H1 (cell line): Measurements from ENCODE around the gene ADGRE2. TPM values are rescaled to one million over a fixed set of nuclear protein-coding genes. Genes with fewer than 3 reads are reported as not detected.

Experiments
- CTCF ChIA-PET: fragments of 300-600 bp; sonication (Branson Sonifier 250); formaldehyde crosslinking; loops from one replicate; lab custom pipeline; 2021; ENCODE audit not compliant: partially characterized antibody; lab: Charles Lee
- POLR2A ChIA-PET: fragments of 300-600 bp; sonication (Branson Sonifier 250); formaldehyde crosslinking; loops from one replicate; lab custom pipeline; 2021; ENCODE audit warnings: inconsistent platforms; ENCODE audit not compliant: partially characterized antibody; lab: Charles Lee
- DNase-seq, 2 experiments: peaks; one replicate each; pipeline versions ENCODE4 v3.0.0 to v3.0.0-alpha.2; 2010 to 2022; ENCODE audit warnings: low spot score in 2 of 2, low read depth in 1 of 2, mixed read lengths in 1 of 2
- FAIRE-seq: peaks from 2 replicates; lab custom pipeline; 2011; peaks lifted over from hg19 to GRCh38; lab: Jason Lieb, UNC
- H2AFZ ChIP-seq: 2 replicates; pipeline ENCODE4 v1.8.1; 2012; ENCODE audit warnings: low read length, inconsistent platforms
- H2AK5ac ChIP-seq: 2 replicates; pipeline ENCODE4 v1.6.1; 2013; ENCODE audit warnings: low read depth, low read length
- H2BK120ac ChIP-seq: replicated peaks from 2 replicates; pipeline ENCODE3; 2013; ENCODE audit warnings: low read depth, low read length, inconsistent platforms
- H2BK12ac ChIP-seq: 2 replicates; pipeline ENCODE4 v1.6.1; 2013; ENCODE audit warnings: low read depth, low read length
- H2BK15ac ChIP-seq: 2 replicates; pipeline ENCODE4 v1.6.1; 2013; ENCODE audit warnings: low read length
- H2BK20ac ChIP-seq: 2 replicates; pipeline ENCODE4 v1.6.1; 2013; ENCODE audit warnings: low read length
- H2BK5ac ChIP-seq: 2 replicates; pipeline ENCODE4 v1.6.1; 2013; ENCODE audit warnings: low read depth, low read length
- H3K14ac ChIP-seq: 2 replicates; pipeline ENCODE4 v1.6.1; 2013; ENCODE audit warnings: inconsistent platforms; ENCODE audit not compliant: insufficient read length
- H3K18ac ChIP-seq: 2 replicates; pipeline ENCODE4 v1.6.1; 2013; ENCODE audit warnings: low read length; ENCODE audit errors: extremely low read depth
- H3K23ac ChIP-seq: 2 replicates; pipeline ENCODE4 v1.6.1; 2013; ENCODE audit warnings: inconsistent platforms; ENCODE audit not compliant: insufficient read length
- H3K23me2 ChIP-seq: 2 replicates; pipeline ENCODE4 v1.6.1; 2013; ENCODE audit warnings: low read depth, low read length
- H3K27ac ChIP-seq: 2 replicates; pipeline ENCODE4 v1.6.1; 2011; ENCODE audit warnings: low read depth, low read length, inconsistent platforms
- H3K27me3 ChIP-seq, 4 experiments: replicated peaks in 1 of 4; 1 replicate in 1 of 4; 2 replicates in 3 of 4; pipeline versions ENCODE4 v1.6.1 to v1.8.1; 2011 to 2013; ENCODE audit warnings: low read length in 3 of 4, mild to moderate bottlenecking in 3 of 4, inconsistent platforms in 2 of 4, mixed read lengths in 2 of 4, moderate library complexity in 1 of 4; ENCODE audit not compliant: control insufficient read depth in 3 of 4, insufficient read depth in 3 of 4; ENCODE audit errors: extremely low read depth in 1 of 4
- H3K36me3 ChIP-seq, 4 experiments: 2 replicates each; pipeline versions ENCODE4 v1.6.1 to v1.8.1; 2011 to 2013; ENCODE audit warnings: mild to moderate bottlenecking in 4 of 4, low read length in 3 of 4, moderate library complexity in 2 of 4, control low read depth in 1 of 4, inconsistent platforms in 1 of 4; ENCODE audit not compliant: insufficient read depth in 4 of 4, control insufficient read depth in 2 of 4
- H3K4ac ChIP-seq: replicated peaks from 2 replicates; pipeline ENCODE3; 2013; ENCODE audit warnings: low read length, low read depth, mixed read lengths, inconsistent platforms; ENCODE audit not compliant: insufficient read length
- H3K4me1 ChIP-seq, 4 experiments: replicated peaks in 1 of 4; 1 replicate in 1 of 4; 2 replicates in 3 of 4; pipeline versions ENCODE4 v1.6.1 to v1.8.1; 2011 to 2013; ENCODE audit warnings: low read length in 3 of 4, inconsistent platforms in 2 of 4, mixed read lengths in 1 of 4; ENCODE audit not compliant: insufficient read depth in 4 of 4, control insufficient read depth in 3 of 4
- H3K4me2 ChIP-seq, 2 experiments: 2 replicates each; pipeline versions ENCODE4 v1.6.1 to v1.8.1; 2011 to 2013; ENCODE audit warnings: low read depth in 2 of 2, low read length in 2 of 2, control low read depth in 1 of 2, inconsistent platforms in 1 of 2, mild to moderate bottlenecking in 1 of 2; ENCODE audit not compliant: insufficient read depth in 1 of 2
- H3K4me3 ChIP-seq, 4 experiments: fragments of 200-600, 300-600 bp in 1 of 4; sonication (generic), shearing (Covaris generic), sonication (Bioruptor Twin) in 1 of 4; 2 replicates each; pipeline versions ENCODE4 v1.5.1 to v1.8.1; 2011 to 2016; ENCODE audit warnings: low read length in 4 of 4, low read depth in 3 of 4, control low read depth in 2 of 4, inconsistent platforms in 2 of 4, mild to moderate bottlenecking in 2 of 4, mixed read lengths in 1 of 4, moderate library complexity in 1 of 4; ENCODE audit not compliant: insufficient read depth in 2 of 4; ENCODE audit errors: extremely low read depth in 1 of 4
- H3K56ac ChIP-seq: replicated peaks from 2 replicates; pipeline ENCODE3; 2013; ENCODE audit warnings: low read depth, mild to moderate bottlenecking, mixed read lengths, low read length, inconsistent platforms; ENCODE audit not compliant: insufficient read length
- H3K79me1 ChIP-seq: 2 replicates; pipeline ENCODE4 v1.6.1; 2013; ENCODE audit warnings: low read depth, low read length, control low read depth
- H3K79me2 ChIP-seq, 2 experiments: 2 replicates each; pipeline versions ENCODE4 v1.6.1 to v1.8.1; 2012 to 2013; ENCODE audit warnings: low read length in 2 of 2, mild to moderate bottlenecking in 2 of 2, inconsistent platforms in 1 of 2; ENCODE audit not compliant: insufficient read depth in 2 of 2, control insufficient read depth in 1 of 2
- H3K9ac ChIP-seq, 4 experiments: replicated peaks in 1 of 4; 1 replicate in 1 of 4; 2 replicates in 3 of 4; pipeline versions ENCODE4 v1.6.1 to v1.8.1; 2011 to 2013; ENCODE audit warnings: low read depth in 3 of 4, low read length in 3 of 4, control low read depth in 2 of 4, mild to moderate bottlenecking in 2 of 4, moderate library complexity in 2 of 4, inconsistent platforms in 1 of 4; ENCODE audit errors: extremely low read depth in 1 of 4
- H3K9me3 ChIP-seq, 2 experiments: 2 replicates each; pipeline versions ENCODE4 v1.6.1 to v1.8.1; 2012 to 2013; ENCODE audit warnings: mild to moderate bottlenecking in 2 of 2, moderate library complexity in 2 of 2, control low read depth in 1 of 2, inconsistent platforms in 1 of 2, low read depth in 1 of 2, low read length in 1 of 2, mixed read lengths in 1 of 2; ENCODE audit not compliant: insufficient read depth in 2 of 2
- H4K20me1 ChIP-seq, 2 experiments: replicated peaks in 1 of 2; 2 replicates each; pipeline versions ENCODE3 to v1.8.1; 2011 to 2013; ENCODE audit warnings: inconsistent platforms in 2 of 2, low read length in 2 of 2, mild to moderate bottlenecking in 1 of 2; ENCODE audit not compliant: insufficient read depth in 2 of 2, control insufficient read depth in 1 of 2
- H4K5ac ChIP-seq: 2 replicates; pipeline ENCODE4 v1.6.1; 2013; ENCODE audit warnings: low read length, low read depth, mixed read lengths, inconsistent platforms; ENCODE audit not compliant: insufficient read length
- H4K8ac ChIP-seq: 2 replicates; pipeline ENCODE4 v1.8.0; 2013; ENCODE audit warnings: mild to moderate bottlenecking, moderate library complexity, low read length, inconsistent platforms; ENCODE audit not compliant: insufficient read depth; ENCODE audit errors: extremely low read depth
- H4K91ac ChIP-seq: replicated peaks from 2 replicates; pipeline ENCODE3; 2013; ENCODE audit warnings: low read length, mixed read lengths, inconsistent platforms; ENCODE audit not compliant: insufficient read length
- BRCA1 ChIP-seq: IDR thresholded peaks from 2 replicates; pipeline ENCODE4 v1.6.1; 2012; ENCODE audit warnings: low read depth, low read length, improper control_type of control experiment
- CBX5 ChIP-seq: fragments of 300-800, 300-1000 bp; sonication (generic); IDR thresholded peaks from 2 replicates; pipeline ENCODE4 v1.7.1; 2016; ENCODE audit warnings: antibody characterized with exemption, low read length, low read depth
- CBX8 ChIP-seq: fragments of 300-800, 300-1000 bp; sonication (generic); IDR thresholded peaks from 2 replicates; pipeline ENCODE4 v1.7.1; 2016; ENCODE audit warnings: low read depth, low read length, borderline replicate concordance
- CHD1 ChIP-seq: IDR thresholded peaks from 2 replicates; pipeline ENCODE4 v1.6.1; 2012; ENCODE audit warnings: low read depth, low read length, improper control_type of control experiment
- POU5F1 ChIP-seq: IDR thresholded peaks from 2 replicates; pipeline ENCODE4 v1.6.1; 2011; ENCODE audit warnings: low read depth, mild to moderate bottlenecking, low read length, moderate library complexity
- SP1 ChIP-seq: IDR thresholded peaks from 2 replicates; pipeline ENCODE4 v1.6.1; 2011; ENCODE audit warnings: low read depth, low read length
- WGBS, 2 experiments: shearing (Covaris generic) in 1 of 2; methylation state at CpG; one replicate each; pipeline versions ENCODE4 v1.1.6 to v1.1.7; 2013 to 2015; ENCODE audit warnings: low lambda C conversion rate in 2 of 2, mixed read lengths in 2 of 2, inconsistent platforms in 1 of 2, low coverage in 1 of 2, missing lambda C conversion rate in 1 of 2; ENCODE audit not compliant: insufficient replicate concordance in 2 of 2, insufficient coverage in 1 of 2, insufficient read length in 1 of 2; ENCODE audit errors: extremely low coverage in 1 of 2, missing lambda C conversion rate in 1 of 2; 5-methylcytosine and 5-hydroxymethylcytosine counted together
- polyA plus RNA-seq, 7 experiments: library from polyadenylated mRNA; depleted of rRNA in 3 of 7; stranded (reverse) in 5 of 7; unstranded in 2 of 7; fragments of >200 nt in 5 of 7; fragments of 200-250 nt in 2 of 7; gene quantifications; 1 replicate in 5 of 7; 2 replicates in 1 of 7; 4 replicates in 1 of 7; pipeline versions ENCODE4 v1.2.1 to v1.2.3, GENCODE V29; 2011 to 2013; ENCODE audit warnings: missing spikeins in 2 of 7, mixed read lengths in 2 of 7
- total RNA-seq: library from RNA; stranded (reverse); fragmentation: NEBNext Ultra II Directional; extraction: Animal tissue kit (Norgen Biotek cat#: 25700); gene quantifications from 2 replicates; pipeline ENCODE4 v1.2.1, GENCODE V29; 2021
- TF ChIP-seq, protein P1 (sequence below): IDR thresholded peaks from 2 replicates; pipeline ENCODE4 v1.6.1; 2011; ENCODE audit warnings: low read depth, mild to moderate bottlenecking, low read length; ENCODE audit not compliant: insufficient read depth
- TF ChIP-seq, protein P2 (sequence below), 3 experiments: IDR thresholded peaks; 1 replicate in 2 of 3; 2 replicates in 1 of 3; pipeline versions ENCODE4 v1.5.1 to v1.6.1; 2011; ENCODE audit warnings: low read length in 3 of 3, mild to moderate bottlenecking in 3 of 3, inconsistent platforms in 2 of 3, low read depth in 1 of 3, moderate library complexity in 1 of 3; ENCODE audit not compliant: insufficient read depth in 1 of 3; ENCODE audit errors: control extremely low read depth in 1 of 3

ADGRE2 gene
- total and polyA plus RNA-seq, 2 of the 8 experiments (the other 6 are each of a cell fraction or from before 2014, with no cell fraction given), result 2.0 to 4.5 TPM

DNA sequence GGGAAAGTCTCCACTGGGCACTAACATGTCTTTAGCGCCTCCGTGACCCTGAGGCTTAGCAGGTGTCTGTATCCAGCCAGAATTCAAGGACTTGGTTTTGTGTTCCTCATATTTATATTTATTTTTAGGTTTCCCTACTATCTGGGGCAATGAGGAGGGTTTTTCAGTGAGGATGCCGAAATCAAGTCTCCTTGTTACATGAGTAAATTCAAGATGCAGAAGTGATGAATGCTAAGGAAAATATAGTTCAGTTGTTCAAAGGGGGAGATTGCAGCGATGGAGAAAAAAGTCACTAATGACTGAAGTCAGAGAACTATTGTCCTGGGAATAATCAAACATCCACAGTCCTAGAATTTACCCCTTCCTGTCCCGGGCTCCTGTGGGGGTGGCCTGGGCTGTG lies 791 bp upstream of the ADGRE2 start:
- no peak overlapping the region for H3K23ac ChIP-seq
- no peaks in the 10 kb centered on the region for H3K9me3 ChIP-seq
- H3K27me3 ChIP-seq, result peaks cover 0 to 4% (median 0%) of the 10 kb centered on the region in 4 experiments; a peak in 1 of 7 replicates
- TF ChIP-seq, protein P1, sequence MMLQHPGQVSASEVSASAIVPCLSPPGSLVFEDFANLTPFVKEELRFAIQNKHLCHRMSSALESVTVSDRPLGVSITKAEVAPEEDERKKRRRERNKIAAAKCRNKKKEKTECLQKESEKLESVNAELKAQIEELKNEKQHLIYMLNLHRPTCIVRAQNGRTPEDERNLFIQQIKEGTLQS, result no peak
- TF ChIP-seq BRCA1, result no peak
- TF ChIP-seq CHD1, result no peak
- no peak for TF ChIP-seq POU5F1
- no peak for TF ChIP-seq CBX5
- TF ChIP-seq CBX8, result no peak
- TF ChIP-seq SP1, result no peak
- TF ChIP-seq, protein P2, sequence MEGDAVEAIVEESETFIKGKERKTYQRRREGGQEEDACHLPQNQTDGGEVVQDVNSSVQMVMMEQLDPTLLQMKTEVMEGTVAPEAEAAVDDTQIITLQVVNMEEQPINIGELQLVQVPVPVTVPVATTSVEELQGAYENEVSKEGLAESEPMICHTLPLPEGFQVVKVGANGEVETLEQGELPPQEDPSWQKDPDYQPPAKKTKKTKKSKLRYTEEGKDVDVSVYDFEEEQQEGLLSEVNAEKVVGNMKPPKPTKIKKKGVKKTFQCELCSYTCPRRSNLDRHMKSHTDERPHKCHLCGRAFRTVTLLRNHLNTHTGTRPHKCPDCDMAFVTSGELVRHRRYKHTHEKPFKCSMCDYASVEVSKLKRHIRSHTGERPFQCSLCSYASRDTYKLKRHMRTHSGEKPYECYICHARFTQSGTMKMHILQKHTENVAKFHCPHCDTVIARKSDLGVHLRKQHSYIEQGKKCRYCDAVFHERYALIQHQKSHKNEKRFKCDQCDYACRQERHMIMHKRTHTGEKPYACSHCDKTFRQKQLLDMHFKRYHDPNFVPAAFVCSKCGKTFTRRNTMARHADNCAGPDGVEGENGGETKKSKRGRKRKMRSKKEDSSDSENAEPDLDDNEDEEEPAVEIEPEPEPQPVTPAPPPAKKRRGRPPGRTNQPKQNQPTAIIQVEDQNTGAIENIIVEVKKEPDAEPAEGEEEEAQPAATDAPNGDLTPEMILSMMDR (IDR thresholded peaks at IDR 0.05; ENCODE audit: control extremely low read depth in 1 of 3, insufficient read depth in 1 of 3, low read depth in 1 of 3, low read length in 3 of 3), result no peak
- no peak overlapping the region for H2AFZ ChIP-seq
- H2BK20ac ChIP-seq, result no peak overlapping the region
- no peak overlapping the region for H2BK5ac ChIP-seq
- H4K8ac ChIP-seq, result no peak overlapping the region
- H3K27ac ChIP-seq, result no peak overlapping the region
- H3K79me2 ChIP-seq, result no peaks in the 10 kb centered on the region
- H3K9ac ChIP-seq, result no peak overlapping the region
- H3K36me3 ChIP-seq, result no peaks in the 10 kb centered on the region
- H2BK15ac ChIP-seq, result no peak overlapping the region
- H3K14ac ChIP-seq, result no peak overlapping the region
- H2AK5ac ChIP-seq, result no peak overlapping the region
- DNase-seq (no peak), FAIRE-seq (no peak)
- H2BK12ac ChIP-seq, result no peak overlapping the region
- CTCF ChIA-PET, result no interaction called here
- WGBS, 2 experiments, result 77% methylated on average over 5 of the region's 5 CpGs; no CpG with 5 or more reads in 1 of the 2 experiments
- H3K4me3 ChIP-seq, result no peak overlapping the region
- no peak overlapping the region for H3K4me2 ChIP-seq
- H4K5ac ChIP-seq, result no peak overlapping the region
- peaks cover 0 to 4% (median 1%) of the 10 kb centered on the region in 4 experiments; a peak in 3 of 7 replicates for H3K4me1 ChIP-seq
- no peak overlapping the region for H3K4ac ChIP-seq
- POLR2A ChIA-PET, result no interaction called here
- H4K20me1 ChIP-seq, result no peaks in the 10 kb centered on the region
- no peak overlapping the region for H3K56ac ChIP-seq
- H3K18ac ChIP-seq, result no peak overlapping the region
- H3K23me2 ChIP-seq, result peaks cover 9% of the 10 kb centered on the region; the same call in 1 of the 2 replicates
- H3K79me1 ChIP-seq, result no peaks in the 10 kb centered on the region
- H2BK120ac ChIP-seq, result no peak overlapping the region
- no peak overlapping the region for H4K91ac ChIP-seq
